NCI-H1436 treated with DMSO at 0.1 percent for 48 hours (cell line): ENCODE data around the gene SUCNR1.
"Not testable (repeated sequence)": the region's sequence is repeated elsewhere in the genome, so short reads cannot be mapped to it uniquely, and the experiment has no call there.

Experiments used
- DNase-seq: peaks from one replicate; lab custom pipeline; 2025; lab: John Stamatoyannopoulos, UW

Gene SUCNR1

DNA sequence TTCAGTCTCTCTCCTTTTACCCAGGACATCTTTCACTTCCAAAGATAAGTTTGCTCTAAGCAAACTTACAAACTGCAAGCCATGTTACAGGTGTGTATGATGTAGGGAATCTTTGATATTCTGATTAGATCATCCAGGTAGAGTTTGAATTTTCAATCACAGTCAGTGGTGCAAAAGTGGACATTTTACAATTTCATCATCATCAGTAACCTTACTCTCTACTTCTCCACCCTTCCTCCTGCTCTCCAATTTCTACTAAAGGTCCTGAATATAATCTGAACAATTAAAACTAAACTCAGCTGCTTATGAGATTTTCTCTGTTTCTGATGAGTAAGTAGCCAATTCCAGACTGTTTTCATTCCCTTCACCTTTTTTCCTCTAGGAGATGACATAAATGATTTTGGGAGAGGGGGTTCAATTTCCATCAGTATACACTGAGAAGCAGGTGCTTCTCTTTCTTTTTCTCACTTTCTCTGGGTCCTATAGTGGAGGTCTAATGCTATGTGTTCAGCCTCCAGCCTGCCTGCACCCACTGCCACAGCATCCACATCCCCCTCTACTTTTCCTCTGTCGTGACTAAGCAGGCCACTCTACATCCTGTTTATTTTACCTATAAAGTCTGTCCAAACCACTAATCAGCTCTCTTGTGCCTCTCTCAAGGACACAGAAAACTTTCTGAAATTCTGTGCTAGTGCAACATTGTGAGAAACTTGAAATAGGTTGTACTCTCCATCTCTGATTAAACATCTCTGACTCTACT, 27.6 kb downstream of the SUCNR1 start:
- DNase-seq = no peak

DNA sequence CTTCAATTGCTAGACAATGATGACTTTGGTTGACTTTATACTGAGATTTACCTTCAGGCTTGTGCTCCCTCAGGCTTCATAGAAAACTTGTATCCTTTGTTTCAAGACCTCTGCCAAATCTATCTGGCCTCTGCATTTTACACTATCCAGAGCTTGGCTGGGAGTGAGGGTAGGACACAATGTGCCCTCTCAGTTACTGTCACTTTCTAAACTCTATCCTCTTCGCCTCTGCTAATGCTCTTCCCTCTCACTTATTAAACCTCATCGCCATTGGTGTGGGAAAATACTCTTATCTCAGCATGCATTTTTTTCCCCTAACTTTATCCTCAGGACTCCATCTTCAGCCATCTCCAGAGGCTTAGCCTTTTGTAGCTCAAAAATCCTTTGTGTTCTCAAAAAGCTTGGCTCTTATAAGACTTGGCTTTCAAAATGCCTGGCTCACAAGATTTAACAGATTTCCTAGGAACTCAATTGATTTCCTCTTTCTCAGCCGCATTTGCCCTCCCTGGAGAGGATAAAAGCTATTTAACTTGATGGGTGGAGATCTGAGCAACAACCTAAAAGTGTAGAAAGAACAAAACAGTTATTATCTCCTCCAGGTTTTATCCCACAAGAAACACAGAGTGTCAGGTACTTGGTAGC, 28.3 kb downstream of the SUCNR1 start:
- DNase-seq = no peak

DNA sequence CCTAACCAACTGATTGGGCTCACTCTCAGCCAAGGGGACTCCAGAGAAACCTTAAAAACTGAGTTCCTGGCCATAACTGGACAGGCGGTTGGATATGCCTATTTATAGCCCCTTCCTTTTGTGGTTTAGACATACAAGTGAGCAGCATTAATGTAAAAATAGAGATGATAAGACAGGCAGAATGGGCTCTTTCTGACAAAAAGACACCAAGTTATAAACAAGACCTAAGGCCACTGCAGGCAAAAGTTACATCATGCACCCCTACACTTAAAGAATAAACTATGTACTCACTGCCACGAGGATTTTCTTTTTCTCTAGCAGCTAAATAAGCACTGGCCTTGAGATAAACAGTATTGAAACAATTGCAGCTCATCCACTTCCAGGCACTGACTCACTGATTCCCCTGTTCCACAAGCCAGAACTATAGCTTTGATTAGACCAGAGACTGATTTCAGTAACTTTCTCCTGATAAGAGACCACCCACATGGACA, 30.1 kb downstream of the SUCNR1 start:
- DNase-seq = no peak

DNA sequence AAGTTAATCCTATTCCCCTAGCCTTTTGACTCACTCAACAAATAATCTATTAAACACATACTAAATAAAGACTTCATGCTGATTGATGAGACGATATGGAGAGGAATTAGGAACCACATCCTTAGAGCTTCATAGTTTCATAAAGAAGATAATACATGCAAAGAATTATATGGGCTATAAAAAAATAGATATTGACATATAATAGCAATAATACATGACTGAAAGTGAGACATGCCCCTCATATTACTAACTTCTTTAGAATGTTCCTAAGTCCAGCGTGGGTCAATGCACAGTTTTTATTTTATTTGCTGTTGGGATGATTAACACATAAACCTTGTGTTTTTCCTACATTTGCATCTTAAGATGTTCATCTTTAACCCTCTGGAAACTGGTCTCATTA, 32.2 kb downstream of the SUCNR1 start:
- no peak for DNase-seq

DNA sequence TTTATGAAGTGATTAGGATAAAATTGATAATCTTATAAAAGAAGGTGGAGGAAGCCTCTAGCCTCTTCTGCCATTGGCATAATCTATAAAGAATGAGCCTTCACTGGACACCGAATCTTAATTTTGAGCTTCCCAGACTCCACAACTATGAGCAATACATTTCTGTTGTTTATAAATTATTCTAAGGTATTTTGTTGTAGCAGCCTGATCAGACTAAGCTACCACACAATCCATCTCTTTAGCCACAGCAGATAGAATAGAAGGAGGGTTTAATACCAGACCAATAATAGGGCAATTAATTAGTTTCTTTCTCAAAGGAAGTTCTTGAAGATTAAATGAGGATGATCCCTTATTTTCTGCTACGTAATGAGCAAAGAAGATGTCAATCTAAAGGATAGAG, 33.3 kb downstream of the SUCNR1 start:
- no peak for DNase-seq

DNA sequence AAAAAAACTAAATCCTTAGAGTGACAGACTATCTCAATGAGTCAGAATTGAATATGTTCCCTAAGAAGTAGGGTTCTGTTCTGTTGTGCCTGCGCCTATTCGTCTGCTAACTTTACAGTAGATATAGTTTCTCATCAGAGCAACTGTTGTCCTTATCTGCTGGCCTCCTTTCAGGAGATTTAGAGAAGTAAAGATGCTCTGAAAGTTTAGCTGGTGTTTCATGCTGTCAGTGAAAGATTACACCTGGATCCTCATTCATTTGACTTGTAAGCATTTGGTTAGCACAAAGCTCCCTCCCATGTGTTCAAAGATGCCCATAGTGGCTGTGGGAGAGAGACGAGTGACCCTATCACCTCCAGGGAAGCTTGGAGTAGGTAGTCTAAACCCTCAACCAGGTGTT, 35.0 kb downstream of the SUCNR1 start:
- DNase-seq = no peak

DNA sequence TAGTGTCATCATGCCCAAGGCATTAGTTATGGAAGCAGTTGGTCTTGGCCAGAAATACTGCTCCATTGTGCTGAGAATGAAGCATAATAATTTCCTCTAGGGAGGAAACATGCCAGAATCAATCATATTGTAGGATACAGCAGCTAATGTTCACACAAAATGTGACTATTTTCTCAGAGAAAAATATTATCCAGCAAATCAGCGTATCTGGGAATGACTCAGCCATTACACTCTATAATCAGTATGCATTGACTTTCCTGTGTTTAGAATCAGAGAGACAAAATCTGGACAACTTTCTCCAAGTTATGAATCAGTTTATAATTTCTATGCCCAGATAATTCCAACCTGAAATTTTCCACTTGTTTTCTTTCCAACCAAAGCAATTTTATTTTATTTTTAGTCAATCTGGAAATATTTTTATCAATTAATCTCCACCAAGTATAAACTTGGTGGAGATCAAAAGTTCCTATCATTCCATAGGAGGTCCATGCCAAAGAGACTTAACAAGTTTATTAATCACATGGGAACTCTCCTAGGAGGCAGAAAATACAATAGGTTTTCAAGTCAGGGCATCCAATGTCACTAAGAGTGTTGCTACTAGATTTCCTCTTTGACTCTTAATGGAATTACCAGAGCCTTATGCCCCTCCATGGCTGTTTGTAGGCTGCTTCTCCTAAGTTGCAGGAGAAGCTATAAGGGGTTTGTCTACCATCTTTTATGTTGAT, 36.4 kb downstream of the SUCNR1 start:
- no peak for DNase-seq

DNA sequence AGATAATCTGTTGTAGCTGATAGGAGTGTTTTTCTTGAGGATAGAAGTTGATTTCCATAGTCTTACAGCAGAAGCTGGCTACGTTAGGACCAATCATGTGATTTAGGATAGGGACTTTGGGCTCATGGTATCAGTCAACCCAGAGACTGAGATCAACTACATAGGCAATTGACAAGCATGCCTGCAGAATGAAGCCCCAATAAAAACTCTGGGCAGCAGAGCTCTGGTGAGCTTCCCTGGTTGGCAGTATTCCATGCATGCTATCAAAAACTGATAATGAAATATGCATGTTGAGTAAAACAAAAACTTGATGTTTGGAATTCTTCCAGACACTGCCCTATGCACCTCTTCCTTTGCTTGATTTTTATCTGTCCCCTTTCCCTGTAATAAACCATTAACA, 38.0 kb downstream of the SUCNR1 start:
- DNase-seq = no peak

DNA sequence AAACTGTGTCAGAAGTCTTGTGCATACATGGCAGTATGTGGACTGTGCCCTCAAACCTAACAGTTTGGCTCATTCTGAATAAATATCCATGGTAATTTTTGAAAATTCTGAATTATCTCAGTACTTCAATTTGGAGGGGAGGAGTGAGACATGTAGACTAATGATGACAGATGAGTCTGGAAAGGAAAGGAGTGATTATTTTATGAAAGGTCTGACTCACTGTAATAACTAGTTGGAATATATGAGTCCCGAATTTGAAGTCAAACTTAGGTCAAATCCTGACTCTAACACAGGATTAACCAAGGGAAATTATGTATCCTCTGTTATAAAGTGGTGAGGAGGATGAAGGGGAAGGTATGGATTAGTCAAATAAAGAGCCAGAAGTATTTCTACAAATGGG, 38.6 kb downstream of the SUCNR1 start:
- DNase-seq = no peak

DNA sequence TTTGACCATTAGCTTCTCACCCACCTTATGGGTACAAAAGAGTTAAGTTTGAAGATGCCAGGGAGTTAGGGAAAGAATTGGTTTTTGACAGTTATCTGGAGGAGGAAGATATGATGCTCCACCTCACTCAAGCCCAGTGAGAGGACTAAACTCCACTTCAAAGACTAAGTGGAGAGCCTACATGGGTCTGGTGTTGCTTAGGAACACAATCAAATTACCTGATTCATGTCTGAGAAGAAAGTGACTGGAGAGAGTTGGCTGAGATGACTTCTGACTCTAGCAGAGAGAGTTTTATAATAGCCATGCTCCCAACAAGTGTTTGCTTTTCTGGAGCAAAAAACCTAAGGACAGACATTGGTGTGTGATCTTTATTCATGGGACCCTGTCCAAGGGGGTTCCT, 43.3 kb downstream of the SUCNR1 start:
- DNase-seq = no peak

DNA sequence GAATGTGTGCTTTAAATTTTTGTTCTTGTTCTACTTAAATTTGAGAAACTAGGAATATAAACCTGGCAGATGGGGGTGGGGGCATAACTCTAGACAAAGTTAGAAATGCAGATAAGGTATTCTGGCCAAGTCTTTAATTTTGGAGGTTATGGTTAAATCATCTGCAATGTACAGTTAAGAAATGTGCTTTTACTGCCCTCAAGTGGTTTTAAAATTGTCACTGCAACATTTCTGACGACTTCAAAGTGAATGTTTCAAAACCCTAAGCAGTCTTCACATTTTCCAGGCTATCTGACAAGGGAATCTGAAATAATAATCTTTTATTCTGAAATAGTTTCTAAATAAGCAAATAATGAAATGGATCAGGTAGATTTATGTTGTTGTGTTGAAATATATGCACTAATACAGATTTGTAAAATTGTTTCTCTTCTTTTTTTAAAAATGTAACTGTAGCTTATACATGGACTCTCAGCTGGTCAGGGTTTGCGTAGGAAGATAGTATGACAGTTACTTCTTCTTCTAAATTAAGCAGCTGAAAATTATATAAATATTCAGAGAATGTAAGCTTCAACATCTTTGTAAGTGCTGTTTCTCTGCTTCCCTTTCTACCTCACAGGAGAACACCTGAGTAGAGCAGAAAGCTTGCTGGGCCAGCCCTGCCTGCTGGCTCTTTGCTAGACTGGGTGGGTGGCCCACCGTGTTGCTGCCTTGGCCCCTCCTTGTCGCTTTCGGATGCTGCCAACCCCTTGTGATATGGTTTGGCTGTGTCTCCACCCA, 45.0 kb downstream of the SUCNR1 start:
- peak; percentile 39 for DNase-seq

DNA sequence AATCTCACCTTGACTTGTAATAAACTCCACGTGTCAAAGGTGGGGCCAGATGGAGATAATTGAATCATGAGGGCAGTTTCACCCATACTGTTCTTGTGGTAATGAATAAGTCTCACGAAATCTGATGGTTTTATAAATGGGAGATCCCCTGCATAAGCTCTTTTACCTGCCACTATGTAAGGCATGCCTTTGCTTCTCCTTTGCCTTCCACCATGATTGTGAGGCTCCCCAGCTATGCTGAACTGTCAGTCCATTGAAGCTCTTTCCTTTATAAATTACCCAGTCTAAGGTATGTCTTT, 45.5 kb downstream of the SUCNR1 start:
- DNase-seq = no peak

DNA sequence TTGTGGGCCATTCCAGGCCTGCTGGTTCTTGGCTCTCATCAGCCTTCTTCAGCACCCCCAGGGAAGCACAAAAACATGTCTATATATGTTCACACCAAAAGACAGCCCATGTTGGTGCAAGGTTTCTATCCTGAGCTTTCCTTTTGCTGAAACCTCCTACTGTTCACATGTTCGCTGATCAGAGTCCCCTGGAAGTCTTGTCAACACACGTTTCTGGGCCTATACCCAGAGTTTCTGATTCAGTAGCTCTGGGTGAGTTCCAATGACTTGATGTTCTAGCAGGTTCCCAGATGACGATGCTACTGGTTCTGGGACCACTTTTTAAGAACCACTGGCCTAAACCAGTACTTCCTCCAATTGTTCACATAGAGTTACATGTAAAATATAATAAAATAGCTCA, 46.0 kb downstream of the SUCNR1 start:
- no peak for DNase-seq

DNA sequence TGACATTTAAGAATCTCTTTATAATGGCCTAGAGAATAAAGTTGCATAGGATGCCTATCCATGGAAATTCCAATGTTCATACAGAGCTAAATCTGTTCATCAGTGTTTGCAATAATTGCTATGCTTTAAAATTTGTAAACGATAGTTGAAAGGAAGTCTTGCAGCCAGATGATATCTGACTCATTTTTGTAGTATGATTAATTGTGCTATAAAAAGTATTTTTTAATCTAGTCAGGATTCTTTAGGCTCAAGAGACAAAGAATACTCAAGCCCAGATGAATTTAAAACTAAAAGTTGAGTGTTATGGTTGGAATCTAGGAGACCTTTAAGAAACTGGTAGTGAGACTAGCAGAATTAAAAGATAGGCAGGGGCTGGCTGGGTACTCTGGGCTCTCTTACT, 50.5 kb downstream of the SUCNR1 start:
- DNase-seq = no peak

DNA sequence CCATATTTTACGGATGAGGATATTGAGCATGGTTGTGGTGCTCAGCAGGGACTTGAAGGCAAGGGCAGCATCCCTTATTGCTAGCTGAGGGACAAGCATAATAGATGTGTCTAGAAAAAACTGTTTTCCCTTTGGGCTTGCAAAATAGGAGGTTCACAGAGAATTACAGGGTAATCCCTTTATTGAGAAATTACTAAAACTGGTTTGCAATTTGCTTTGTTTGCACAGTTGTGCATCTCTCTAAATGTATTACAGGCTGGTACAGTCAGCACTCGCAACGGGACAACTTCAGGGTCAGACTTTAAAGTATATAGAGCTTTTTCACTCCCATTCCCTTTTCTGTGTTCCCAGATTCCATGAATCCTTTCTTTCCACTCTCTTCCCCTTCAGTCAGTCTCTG, 51.3 kb downstream of the SUCNR1 start:
- DNase-seq = no peak

DNA sequence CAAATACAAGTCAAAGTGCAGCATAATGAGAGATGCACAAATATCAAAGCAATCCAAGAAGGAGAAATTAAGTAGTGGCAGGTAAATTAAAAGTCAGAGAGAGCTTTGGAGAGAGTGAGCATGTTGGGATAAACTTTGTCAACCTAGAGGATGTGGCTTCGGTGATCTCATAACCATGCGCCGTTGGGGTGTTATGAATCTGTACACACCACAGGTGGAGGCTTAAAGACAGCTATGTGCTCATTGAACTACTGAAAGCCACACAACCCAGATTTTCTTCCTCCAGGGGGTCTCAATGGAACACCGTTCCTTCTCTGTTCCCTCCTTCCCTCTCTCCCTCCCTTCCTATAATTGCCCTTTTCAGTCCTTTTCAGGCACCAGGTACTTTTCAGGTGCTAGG, 52.0 kb downstream of the SUCNR1 start:
- DNase-seq = no peak

DNA sequence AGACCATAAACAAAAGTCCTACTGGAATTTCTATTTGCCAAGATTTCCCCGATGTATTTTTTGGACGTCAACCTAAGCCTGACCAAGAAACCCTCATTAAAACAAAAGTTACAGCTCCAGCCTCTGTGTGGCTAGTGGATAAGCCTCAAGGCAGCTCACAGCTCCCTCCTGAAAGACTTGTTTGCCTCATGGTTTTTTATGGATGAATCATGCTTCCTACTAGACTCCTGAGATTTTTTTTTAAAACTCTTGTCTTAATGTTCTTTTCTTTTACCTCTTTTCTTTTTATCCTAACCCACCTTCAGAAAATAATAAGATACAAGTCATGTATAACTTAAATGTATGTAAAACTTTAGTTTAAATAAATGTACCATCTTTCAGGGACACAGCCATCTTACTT, 52.4 kb downstream of the SUCNR1 start:
- DNase-seq = no peak

DNA sequence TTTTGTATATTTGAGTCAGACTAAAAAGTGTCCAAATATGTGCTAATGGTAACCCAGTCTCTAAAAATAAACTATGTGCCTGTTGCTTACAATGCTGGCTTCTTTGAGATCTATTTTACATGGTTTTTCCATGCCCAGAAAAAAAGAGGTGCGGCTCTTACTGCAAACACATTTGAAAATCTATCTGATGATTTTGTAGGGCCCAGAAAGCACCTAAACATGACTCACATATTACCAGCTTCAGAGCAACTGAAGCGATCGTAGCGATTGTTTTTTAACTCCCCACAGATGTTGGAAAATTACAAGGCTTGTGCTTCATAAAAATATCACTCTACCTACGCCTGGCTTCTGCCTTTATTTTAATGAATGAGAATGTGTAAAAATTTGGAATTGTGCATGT, 53.5 kb downstream of the SUCNR1 start:
- no peak for DNase-seq

DNA sequence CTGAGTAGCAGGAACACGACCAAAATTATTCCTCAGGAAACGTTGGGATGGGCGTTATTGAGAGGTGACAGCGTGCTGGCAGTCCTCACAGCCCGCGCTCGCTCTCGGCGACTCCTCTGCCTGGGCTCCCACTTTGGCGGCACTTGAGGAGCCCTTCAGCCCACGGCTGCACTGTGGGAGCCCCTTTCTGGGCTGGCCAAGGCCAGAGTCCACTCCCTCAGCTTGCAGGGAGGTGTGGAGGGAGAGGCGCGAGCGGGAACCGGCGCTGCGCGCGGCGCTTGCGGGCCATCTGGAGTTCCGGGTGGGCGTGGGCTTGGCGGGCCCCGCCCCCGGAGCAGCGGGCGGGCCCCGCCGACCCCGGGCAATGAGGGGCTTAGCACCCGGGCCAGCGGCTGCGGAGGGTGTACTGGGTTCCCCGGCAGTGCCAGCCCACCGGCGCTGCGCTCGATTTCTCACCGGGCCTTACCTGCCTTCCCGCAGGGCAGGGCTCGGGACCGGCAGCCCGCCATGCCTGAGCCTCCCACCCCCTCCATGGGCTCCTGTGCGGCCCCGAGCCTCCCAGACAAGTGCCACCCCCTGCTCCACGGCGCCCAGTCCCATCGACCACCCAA, 54.6 kb downstream of the SUCNR1 start:
- not testable (repeated sequence) for DNase-seq

DNA sequence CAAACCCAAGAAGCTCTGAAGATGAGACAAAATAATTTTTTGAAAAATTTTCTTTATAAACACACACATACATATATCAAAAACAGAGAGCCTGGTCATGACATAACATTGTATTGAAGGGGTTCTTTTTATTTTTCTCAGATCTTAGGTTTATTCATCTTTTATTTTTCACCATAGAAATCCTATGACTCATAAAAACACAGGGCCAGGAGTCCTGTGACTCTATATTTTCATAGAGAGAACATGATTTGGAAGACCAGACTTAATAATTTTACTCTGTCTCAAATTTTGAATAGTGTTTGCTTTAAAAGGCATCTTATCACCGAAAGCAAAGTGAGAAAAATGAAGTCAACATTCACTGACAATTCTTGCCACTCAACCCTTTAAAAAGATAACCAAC, 57.7 kb downstream of the SUCNR1 start:
- no peak for DNase-seq

DNA sequence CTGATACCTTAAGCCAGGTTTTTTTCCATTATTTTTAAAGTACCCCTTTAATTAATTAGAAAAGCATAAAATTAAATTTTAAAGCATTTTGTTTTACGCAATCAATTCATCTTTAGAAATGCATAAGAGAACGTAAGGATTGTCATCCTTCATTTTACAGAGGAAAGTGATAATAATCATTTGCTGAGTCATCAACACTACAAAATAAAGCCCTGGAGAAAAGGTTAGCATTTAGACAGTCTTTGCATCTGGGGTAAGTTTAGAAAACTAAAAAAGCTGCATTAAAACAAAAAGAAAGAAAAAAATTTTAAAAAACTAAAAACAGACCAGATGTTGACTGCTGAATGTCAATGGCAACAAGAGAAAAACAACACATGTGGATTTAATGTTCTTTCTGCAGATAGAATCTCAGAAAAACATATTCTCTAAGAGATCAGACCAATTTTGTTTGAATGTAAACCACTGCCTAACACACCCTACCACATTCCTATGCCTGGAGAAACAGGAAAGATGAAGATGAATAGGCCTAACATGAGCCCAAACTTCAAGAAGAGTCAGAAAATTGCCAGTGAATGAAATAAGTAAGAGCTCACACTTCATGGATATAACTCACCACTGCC, 59.9 kb downstream of the SUCNR1 start:
- DNase-seq = no peak
